Frontal cortex (tissue), 4 donors: ENCODE data around the gene ZC2HC1B. TPM values are rescaled to one million over a fixed set of nuclear protein-coding genes. Genes with fewer than 3 reads are reported as not detected.
A peak's percentile ranks its signal among the peaks of the same experiment; 100 is the strongest.

Experiments
- DNase-seq, 2 donors: peaks; one replicate each; pipeline ENCODE4 v3.0.0; 2012; ENCODE audit warnings: low spot score in 2 of 2
- FAIRE-seq: peaks from 2 replicates; lab custom pipeline; 2012; peaks lifted over from hg19 to GRCh38; lab: Jason Lieb, UNC
- total RNA-seq: library from RNA; depleted of rRNA; stranded (reverse); fragments of >200 nt; gene quantifications from one replicate; pipeline ENCODE4 v1.2.3, GENCODE V29; 2014
- donor health status: control.
- donor health status: control.
- donor health status: control.

Gene ZC2HC1B
- total RNA-seq, 1 donor from 2014 or later, result not detected

DNA sequence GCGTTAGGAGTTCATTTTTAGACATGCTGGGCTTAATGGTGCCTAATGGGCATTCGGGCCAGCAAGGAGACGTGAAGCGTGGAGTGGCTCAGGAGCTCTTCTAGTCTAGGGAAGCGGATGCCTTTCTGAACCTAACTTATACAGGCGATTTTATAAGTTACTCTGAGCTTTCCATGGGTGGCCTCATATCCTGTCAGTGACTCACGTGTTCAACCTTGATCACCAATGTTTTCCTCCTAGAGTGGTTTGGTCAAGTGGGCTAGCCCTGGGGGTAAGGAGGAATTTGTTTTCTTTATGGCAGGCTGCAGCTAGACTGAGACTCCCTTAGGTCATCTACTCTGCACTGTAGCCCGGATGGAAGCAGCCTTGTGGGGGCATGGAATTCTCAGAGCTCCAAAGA is 91.7 kb downstream of the ZC2HC1B start:
- DNase-seq, result no peak
- no peak for FAIRE-seq

DNA sequence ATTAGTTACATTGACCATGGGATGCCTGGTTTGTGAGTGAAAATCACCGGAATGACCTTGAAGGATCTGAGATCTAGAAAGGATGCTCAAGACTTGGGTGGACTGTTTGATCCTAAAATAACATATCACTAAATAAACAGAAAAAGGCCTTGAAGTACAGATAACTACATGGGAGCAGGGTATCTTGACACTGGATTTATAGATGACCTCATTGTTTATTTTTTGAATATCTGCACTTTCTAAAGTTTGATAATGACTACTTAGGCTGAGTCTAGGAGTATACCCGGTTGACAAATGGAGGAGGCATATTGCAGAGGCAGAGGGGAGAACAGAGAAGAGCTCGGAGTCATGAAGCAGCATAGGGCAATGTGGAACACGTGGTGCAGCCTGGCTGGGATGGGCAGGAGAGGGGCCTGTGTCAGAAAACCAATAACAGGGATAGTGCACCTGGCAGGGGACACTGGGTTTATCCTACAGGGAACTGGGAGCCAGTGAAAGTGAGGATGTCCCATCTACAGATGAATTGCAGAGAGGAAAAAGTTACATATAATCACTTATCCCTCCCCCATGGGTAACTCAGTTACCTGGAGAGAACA is 93.5 kb downstream of the ZC2HC1B start:
- FAIRE-seq, result no peak

DNA sequence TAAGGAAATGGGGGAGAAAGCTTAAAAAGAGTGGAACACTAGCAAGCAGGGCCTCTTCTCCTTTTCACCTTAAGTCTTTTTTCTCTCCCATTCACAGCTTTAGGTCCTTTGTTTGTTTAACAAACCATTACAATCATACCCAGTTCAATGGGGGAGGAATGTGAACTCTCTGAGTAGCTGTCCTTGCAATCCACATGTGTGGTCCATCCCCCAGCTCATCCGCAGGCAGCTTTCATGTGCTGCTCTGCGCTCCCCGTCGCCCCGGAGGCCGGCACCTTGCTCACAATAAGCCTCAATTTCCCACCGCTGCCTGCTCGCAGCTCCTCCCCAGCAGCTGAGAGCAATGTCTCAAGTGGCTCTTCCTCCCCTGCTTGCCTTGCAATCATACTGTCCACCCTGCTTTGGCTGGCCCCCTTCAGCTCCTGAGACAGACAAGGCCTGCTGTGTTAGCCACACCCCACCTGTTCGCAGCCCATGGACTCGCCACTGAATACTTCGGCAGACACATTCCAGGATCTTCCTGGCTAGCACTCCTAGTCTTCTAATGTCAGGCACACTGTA is 94.6 kb downstream of the ZC2HC1B start:
- DNase-seq (no peak), FAIRE-seq (no peak)

More for the DNA sequence above, 93.5 kb downstream of the ZC2HC1B start:
- DNase-seq, result no peak

DNA sequence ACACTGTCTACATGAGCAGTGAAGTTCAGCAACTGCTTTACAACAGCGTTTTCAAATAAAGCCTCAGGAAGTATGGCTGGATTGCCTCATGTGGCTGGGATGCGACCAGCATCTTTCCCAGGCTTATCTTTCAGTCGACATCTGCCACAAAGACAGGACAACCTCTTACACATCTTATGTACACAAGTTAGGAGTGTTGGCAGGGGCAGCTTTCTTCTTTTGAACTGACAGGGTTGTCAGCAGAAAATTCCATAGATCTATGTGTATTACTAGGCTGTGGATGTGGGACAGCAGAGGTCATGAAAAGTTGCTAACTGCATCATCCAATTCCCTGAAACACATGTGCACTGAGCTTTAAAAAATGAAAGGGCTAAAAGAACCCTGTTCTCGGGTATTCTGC is 95.7 kb downstream of the ZC2HC1B start:
- DNase-seq (no peak), FAIRE-seq (no peak)

DNA sequence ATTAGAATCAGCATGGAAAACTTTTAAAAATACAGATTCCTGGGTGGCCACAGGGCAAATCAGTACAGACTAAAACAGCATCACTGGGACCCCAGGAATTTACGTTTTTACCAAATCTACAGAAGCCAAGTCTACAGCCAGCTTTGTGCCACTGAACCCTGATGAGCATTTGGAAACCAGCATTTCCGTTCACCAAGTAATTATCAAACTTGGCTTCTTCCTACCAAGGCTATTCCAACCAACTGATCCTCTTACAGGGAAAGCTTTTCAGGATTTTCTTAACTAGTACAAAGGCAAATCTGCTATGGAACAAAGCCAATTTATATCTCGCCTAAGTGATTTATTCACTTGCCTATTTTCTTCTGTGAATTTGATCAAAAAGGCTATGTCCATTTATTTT is 96.8 kb downstream of the ZC2HC1B start:
- DNase-seq, result no peak
- no peak for FAIRE-seq

DNA sequence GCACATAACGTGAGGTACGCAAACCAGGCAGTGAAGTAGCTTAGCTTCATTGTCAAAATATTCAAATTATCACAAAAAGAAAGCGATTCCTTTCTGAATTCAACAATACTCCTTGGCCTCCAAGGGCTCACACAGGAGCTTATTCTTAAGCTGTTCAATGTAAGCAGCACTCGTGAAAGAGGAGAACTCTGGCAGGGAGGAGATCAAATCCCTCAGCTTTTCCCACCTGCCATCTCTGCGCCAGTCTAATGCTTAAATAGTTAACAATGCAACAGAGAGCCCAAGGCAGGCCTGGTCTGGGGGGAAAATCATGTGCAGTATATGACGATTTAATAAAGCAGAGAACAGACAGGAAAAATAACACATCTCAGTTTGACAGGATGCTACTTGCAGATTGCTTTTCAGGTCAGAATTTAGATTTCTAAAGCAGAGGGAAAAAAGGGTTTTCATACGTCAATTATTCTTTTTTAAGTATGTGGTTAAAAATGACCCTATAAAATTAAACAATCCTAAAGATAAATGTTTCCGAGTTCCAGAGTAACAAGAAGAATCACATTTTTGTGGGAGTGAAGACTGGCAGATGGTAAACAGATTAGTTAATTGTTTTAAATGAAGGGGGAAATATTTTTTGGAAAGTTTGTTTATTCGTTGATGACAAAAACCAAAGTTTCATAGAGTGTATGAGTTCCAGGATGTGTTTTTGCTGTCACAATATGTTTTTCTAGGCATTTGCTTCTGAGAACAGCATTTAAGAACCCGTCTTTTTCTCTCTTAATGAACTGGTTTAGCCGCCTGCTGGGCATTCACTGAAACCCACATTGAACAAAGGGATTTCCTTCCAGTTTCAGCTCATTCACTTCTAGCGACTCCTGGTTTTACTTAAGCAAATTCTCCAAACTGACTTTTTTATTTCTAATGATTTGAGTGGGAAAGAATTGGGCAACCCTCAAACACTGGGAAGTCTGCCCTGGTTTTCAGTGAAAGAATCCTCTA is 97.9 kb downstream of the ZC2HC1B start:
- peak in 1 of 2 donors; percentile 10 for DNase-seq

DNA sequence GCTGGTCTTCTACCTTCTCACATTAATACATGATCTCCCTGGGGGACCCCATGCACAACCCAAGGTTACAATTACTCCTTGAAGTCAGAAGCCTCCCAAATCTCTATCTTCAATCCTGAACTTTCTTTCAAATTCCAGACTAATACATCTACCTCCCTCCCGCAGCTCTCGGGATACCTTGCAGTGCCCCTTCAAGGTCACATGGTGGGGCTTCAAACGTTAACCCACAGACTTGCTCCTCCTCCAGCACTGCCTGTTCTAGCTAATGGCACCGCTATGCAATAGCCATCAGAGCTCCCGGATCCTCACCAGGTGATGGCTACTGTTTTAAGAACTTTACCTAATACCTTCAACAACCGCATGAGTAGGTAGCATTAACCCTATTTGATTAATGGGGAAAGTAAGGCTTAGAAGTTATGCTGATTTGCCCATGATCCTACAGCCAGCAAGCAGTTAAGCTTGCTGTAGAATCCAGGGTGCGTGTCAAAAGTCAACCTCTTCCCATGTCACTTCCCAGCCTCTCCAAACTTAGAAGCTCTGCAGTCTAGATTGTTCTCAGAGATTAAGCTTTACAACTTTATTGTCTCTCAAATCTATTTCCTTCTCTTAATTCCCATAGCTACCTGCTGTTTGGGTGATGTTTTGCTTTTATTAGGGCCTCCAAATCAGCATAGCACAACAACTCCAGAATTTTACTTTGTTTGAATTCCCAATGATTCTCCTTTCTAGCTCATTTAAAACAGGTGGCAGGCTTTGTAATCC is 99.1 kb downstream of the ZC2HC1B start:
- DNase-seq (no peak), FAIRE-seq (no peak)

More for the DNA sequence above, 97.9 kb downstream of the ZC2HC1B start:
- FAIRE-seq, result no peak

DNA sequence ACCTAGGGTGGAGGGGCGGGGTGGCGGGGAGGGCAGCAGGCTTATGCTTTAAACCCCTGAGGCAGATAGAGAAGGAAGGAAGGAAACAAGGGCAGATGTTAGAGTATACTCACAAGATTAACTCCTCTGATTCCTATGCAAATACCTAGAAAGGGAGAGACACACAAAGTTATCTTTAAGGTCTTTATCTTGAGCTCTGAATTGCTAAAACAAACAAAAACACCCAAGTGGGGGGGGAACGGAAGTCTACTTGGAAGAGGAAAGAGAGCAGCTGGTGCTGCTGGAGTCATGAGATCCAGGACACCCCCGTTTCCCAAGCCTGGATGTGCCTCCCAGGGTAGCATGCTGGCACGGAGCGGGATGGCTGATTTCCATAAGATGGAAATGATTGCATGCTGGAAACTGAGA is 100.4 kb downstream of the ZC2HC1B start:
- FAIRE-seq (no peak), DNase-seq (no peak)

DNA sequence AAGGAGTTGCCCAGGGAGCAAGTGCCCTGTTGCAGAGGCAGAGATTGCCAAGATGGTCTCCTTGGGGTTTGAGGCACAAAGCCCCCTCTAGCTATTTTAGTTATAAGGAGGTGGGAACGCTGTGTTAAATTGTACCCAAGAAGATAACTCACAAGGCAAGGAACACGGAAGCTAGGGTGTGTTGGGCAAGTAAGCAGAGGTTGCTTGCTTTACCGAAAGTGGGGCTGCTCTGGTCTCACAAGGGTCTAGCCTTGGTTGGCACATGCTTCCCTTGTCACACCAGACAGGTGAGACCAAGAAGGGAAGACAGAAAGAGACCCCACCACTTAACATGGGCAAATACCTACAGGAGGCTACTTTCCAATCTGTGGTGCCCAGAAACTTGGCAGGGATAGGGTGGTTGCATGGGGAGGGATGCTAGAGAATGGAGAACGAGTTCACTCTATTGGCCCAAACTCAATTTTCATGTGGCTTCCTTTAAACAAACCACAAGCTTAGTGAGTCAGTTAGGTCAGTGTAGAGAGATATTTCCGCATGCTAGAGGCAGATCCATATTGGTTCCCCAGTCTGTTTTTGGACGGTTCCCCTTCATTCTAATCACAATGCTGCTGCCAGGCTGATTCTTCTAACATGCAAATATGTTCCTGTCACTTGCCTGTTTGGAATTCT is 101.4 kb downstream of the ZC2HC1B start:
- DNase-seq (no peak), FAIRE-seq (no peak)

DNA sequence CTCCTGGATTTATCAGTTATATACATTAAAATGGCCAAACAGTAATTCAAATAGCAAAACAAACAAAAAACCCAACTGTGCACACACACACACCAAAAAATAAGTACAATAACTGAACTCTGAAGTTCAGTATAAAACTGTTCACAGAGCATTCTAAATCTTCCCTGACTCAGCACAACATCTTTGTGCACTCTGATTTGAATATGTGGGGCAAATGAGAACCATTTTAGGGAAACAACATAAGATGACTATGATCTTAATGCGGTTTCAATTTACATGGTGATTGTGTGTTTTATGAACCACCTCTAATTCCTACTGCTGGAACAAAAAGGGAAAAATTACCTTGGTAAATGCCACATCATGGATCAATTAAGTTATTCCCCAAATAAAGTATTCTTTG is 102.0 kb downstream of the ZC2HC1B start:
- no peak for FAIRE-seq
- DNase-seq, result no peak

DNA sequence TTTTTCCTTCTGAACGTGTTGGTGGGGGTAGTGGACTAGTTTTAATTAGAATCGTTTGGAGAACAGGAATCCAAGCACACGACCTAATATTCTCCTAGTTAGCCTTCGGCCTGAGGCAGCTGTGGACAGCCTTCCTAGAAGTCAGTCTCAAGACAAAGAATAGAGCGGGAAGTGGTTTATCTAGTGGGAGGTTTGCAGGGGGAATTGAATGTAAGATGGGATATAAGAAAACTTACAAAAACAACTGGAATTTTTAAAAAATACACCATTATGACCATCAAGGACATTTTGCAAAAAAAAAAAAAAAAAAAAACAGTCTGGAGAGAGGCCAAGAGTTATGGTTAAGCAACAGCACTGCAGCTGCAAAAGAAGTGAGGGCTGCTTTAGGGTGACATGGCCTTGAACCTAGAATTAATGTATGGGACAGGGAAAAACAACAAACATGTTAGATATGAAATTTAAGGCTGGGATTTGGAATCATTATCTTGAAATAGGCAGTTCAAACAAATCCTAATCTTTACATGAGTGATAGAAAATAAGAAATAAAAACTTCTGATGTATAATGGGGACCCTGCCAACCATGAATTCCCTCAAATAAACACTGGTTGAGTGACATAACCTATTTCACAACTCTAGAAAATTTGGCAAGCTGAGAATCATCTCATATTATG is 103.6 kb downstream of the ZC2HC1B start:
- no peak for DNase-seq
- no peak for FAIRE-seq

DNA sequence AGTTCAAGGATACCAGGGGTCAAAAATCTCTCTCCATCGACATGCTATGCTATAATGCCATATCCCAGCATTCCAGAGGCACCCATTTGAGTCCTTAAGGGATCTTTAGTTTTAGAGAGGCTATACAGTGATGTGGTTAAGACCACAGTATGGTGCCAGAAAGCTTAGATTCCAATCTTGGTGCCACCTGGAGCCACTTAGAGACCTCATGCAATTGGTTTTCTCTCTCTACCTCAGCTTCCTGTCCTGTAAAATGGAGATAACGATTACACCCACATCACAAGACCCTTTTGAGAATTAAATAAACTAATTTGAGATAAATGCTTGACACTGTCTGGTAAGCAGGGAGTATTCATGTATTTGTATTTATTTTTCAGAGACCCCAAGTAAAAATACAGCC is 104.8 kb downstream of the ZC2HC1B start:
- no peak for DNase-seq
- FAIRE-seq, result no peak

DNA sequence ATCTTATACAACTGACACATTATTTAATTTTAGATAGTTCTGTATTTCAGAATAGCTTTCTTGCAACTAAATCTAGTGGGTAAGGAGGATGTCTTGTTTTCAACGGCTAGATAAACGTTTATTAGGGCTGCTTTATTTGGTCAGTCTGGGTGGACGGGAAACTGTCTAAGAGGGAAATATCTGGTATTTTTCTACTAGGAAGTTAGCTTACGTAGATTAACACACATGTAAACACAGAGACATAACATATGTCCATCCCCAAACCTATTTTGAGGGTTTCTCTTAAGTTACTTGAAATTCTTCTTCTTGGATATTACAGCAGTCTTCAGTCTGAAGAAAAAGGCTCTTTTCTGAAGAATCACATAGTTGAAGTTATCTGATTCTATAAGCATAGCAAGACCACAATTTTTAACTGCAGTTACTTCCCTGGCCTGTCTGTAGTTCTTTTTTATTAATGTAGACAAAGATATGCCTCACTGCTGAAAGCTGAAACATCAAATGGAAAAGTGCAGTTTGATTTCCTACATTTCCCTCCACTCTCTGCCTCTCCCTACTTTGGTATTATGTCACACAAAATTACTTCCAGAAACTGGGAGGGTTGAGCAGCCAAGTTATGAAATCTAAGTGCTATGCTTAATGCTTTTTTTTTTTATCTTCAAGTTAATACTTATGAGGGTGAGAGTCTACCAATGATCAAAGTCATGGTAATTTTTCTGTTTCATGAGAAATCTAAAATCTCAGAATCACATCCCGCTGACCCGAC is 106.4 kb downstream of the ZC2HC1B start:
- no peak for DNase-seq
- no peak for FAIRE-seq

DNA sequence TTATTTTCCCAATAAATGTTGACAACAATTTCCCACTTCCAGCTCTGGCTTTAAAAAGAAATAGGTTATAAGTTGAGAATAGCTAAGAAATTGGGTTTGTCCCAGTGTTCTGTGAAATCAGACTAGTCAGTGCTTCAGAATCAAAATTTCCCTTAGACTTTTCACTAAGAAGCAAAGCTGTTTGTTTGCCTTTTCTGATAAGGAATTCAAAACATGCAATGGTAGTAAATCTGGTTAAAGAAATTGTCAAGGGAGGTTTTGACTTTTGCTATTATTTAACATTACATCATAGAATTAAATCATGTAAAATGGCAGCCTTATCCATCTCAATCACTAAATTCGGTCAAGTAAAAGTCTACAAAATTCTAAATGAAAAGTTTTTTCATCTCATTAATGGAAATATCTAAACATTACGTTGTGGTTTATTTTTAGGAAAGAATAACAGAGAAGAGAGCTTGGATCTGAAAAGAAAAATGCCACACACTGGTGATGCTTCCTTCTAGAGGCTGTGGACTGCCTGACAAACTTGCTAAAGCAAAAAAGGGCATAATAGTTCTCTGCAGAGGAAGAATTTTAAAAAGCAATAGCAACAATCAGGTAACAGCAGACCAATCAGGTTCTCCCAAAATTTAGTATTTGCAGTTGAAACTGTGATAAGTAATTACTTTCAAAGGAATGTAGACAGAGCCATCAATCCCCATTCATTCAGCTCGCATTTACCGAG is 107.4 kb downstream of the ZC2HC1B start:
- DNase-seq (no peak), FAIRE-seq (no peak)

DNA sequence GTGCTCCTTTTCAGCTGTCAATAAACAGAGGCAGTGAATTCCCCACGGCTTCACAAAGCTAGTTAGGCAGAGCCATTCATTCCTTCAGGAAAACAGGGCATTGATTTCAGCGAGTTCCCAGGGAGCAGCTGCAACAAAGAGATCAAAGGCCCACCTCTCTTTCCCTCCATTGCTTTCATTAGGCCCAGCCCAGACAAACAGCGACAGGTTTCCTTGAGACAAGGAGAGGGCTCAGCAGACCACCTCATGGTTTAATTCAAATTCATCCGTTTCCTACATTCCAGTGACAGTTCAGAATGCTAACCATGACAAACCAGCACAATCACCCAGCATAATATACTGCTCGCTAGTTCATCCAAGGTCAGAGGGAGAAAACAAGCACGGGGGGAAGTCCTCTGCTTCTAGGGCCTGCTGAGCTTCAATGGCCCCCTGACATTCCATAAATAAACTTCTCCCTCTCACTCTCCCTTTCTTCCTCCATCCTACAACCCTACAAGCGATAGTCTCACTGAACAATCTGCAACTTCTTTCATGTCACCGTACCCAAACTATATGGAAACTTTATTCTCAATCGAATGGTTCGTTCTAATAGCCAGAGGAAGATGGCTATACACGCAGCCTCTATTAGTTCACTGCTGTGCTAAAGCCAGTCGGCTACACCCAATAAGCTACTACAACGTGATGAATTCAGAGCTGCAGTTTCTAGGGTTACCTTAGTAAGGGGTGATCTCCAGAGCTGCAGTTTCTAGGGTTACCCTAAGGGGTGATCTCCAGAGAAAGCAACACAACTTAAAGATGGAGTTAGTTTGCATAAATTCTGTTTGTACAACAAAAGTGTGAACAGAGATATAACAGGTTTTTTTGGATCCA is 109.1 kb downstream of the ZC2HC1B start:
- no peak for FAIRE-seq
- no peak for DNase-seq

DNA sequence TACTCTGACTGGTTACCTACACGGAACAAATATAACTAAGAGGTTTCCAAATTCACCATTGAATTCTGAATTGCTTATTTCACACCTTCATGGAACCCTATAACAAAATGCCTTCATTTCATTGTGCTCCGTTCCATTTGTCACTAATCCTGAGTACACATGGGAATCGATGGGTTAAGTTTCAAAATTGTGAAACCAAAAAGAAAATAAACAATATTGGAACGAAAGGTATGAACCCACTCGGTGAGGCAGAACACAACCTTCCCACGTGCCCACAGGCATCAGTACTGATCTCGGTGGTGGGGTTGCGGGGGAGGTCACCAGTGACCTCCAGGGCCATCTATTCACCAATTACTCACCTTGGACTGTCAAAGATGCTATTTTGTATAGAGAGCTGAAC is 109.8 kb downstream of the ZC2HC1B start:
- FAIRE-seq, result no peak
- DNase-seq, result no peak

DNA sequence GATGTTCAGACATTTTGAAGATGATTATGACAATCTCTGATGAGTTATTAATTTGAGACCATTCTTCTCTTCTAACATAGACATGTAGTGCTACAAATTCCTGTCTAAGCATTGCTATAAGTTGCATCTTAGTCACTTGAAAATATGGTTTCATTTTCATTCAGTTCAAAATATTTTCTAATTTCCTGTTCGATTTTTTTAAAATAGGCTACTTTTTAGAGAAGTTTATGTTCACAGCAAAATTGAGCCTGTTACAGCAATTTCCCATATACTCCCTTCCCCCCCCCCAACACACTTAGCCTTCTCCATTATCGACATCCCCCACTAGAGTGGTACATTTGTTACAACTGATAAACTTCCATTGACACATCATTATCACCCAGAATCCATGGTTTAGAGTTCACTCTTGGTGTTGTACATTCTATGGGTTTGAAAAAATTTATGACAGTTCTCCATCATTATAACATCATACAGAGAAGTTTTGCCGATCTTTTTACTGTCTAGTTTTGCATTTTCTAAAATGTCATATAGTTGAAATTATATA is 112.6 kb downstream of the ZC2HC1B start:
- FAIRE-seq, result no peak
- no peak for DNase-seq
